Activated CD8-positive, alpha-beta memory T cell treated with anti-CD3 and anti-CD28 coated beads for 1 hour (primary cell): ENCODE results near the gene NUDT22.

Source experiments
- DNase-seq, 2 donors: peaks; one replicate each; pipeline ENCODE4 v3.0.0-alpha.2; 2020; ENCODE audit warnings: low read depth in 1 of 2; ENCODE audit errors: extremely low read depth in 1 of 2

Gene NUDT22

GRCh38 chr11:64206457-64207255 is 19.4 kb upstream of the NUDT22 start, which contains the start of gene FERMT3:
Gene FERMT3, plus strand, starts transcription at chr11:64206721. Its CDS starts 644 bp downstream, at chr11:64207365.
- DNase-seq: peak in 1 of 2 donors; percentile 53

- DNase-seq: peak in 1 of 2 donors; percentile 59
Observed at GRCh38 chr11:64207256-64208085, 18.6 kb upstream of the NUDT22 start.

GRCh38 chr11:64208086-64208795 is 17.8 kb upstream of the NUDT22 start:
- DNase-seq: no peak

- DNase-seq: no peak
Observed at GRCh38 chr11:64208796-64209562, 17.1 kb upstream of the NUDT22 start.

GRCh38 chr11:64209563-64209843 is 16.6 kb upstream of the NUDT22 start:
- DNase-seq: no peak

- DNase-seq: no peak
Observed at GRCh38 chr11:64210301-64211020, 15.6 kb upstream of the NUDT22 start.

GRCh38 chr11:64211181-64211872 is 14.7 kb upstream of the NUDT22 start:
- no peak for DNase-seq

GRCh38 chr11:64216879-64217278 is 9.2 kb upstream of the NUDT22 start:
- DNase-seq: no peak

GRCh38 chr11:64218628-64219353 is 7.3 kb upstream of the NUDT22 start:
- no peak for DNase-seq

- DNase-seq: no peak
Observed at GRCh38 chr11:64219354-64219684, 6.8 kb upstream of the NUDT22 start.

GRCh38 chr11:64219755-64220154 is 6.3 kb upstream of the NUDT22 start:
- DNase-seq: no peak

GRCh38 chr11:64220271-64220670 is 5.8 kb upstream of the NUDT22 start:
- DNase-seq: no peak

GRCh38 chr11:64220798-64221197 is 5.3 kb upstream of the NUDT22 start:
- no peak for DNase-seq

- DNase-seq: no peak
Observed at GRCh38 chr11:64222651-64223000, 3.4 kb upstream of the NUDT22 start.

GRCh38 chr11:64223001-64223651 is 2.9 kb upstream of the NUDT22 start:
- no peak for DNase-seq

- no peak for DNase-seq
Observed at GRCh38 chr11:64224151-64224890, 1.8 kb upstream of the NUDT22 start.

GRCh38 chr11:64224891-64225607 is 1.0 kb upstream of the NUDT22 start:
- no peak for DNase-seq
